M059J (cell line): ENCODE results near the gene EXOC4. TPM values are rescaled to one million over a fixed set of nuclear protein-coding genes. Genes with fewer than 3 reads are reported as not detected.
"Not testable (repeated sequence)": the region's sequence is repeated elsewhere in the genome, so short reads cannot be mapped to it uniquely, and the experiment has no call there.

ENCODE experiments used
- DNase-seq: peaks from one replicate; pipeline ENCODE4 v3.0.0-alpha.2; 2012; ENCODE audit warnings: low read depth
- total RNA-seq: library from RNA; depleted of rRNA; stranded (reverse); fragments of >200 nt; shearing (Covaris generic); gene quantifications from 2 replicates; pipeline ENCODE4 v1.2.3, GENCODE V29; 2014

The EXOC4 gene
- total RNA-seq, 1 experiment from 2014 or later, result 70.5 TPM

DNA sequence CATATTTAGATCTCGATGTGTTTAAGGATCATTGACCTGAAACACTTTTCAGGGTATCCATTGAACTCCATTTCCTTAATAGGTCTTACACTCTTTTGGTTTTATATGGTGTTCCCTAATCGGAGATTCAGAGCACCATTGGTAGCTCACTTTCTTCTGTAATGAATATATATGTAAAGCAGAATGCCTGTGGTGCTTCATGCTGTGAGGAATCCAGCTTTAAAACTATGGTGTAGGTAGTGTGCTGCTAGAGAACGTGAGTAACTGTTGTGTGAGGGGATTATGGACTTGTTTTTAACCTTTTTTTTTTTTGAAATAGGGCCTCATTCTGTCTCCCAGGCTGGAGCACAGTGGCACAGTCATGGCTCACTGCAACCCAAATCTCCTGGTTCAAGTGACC is 497.4 kb downstream of the EXOC4 start:
- no peak for DNase-seq

DNA sequence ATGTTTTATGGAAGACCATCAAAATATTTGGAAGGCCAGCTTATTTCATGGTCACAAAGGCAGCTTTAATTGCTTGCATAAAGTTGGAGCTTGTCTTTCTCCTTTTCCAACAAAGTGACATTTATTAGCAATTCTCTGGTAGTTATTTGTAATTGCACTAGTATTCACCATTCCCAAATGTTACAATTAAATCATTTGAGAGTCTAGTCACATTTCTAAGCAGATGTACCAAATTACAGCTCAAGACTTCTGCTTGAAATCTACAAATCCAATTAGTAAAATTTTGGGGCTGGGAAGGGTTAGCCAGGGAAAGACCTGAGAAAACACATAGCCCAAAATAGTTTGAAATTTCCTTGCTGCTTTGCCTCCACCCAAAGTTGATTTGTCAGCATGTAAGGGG is 498.2 kb downstream of the EXOC4 start:
- no peak for DNase-seq

DNA sequence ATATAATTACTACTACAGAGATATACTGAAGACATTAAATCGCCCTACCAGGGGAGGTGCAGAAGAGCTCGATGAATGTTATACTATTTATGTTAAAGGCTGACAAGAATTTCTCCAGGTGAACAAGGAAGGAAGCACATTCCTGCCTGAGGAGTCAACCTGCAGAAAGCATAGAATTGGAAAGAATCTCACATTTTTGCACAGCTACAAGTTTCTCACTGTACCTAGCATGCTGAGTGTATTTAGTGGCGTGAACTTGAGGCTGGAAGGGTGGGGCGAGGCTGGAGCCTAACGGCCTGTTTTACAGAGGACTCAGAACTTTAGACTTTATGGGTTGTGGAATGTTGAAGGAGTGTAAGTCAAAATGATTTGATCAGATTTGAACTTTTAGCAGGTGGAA is 500.6 kb downstream of the EXOC4 start:
- no peak for DNase-seq

DNA sequence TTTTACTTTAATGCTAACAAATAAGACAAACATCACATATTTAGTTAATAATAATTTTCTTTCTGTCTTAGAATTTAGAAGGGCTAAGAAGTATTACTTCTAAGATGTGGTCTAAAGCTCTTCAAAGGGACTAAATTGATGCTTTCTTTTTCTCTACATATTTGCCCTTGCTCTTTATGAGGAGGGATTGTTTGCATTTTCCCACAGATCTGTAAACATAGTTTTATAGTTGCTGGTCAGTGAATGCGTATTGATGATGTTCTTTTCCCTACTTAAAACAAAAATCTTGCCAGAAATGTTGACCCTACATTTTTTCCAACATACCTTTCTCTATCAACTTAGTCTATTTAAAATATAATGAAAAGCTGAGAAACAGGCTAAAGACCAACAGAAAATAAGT is 501.8 kb downstream of the EXOC4 start:
- DNase-seq, result no peak

DNA sequence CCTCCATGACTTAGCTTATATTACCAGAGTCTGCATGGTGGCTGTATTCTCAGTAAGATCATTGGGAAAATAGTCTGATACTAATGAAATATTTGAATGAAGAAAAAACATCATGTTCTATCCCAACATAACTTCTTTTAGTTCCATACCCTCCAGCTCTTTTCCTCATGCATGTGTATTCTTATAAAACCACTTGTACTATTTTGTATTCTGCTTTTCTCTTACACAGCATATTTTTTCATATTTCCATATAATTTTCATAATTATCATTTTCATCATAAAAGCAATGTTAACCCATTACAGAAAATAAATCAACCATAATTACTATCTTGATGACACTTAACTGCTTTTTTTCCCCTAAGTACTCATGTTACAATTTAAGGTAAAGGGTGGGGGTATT is 503.0 kb downstream of the EXOC4 start:
- no peak for DNase-seq

DNA sequence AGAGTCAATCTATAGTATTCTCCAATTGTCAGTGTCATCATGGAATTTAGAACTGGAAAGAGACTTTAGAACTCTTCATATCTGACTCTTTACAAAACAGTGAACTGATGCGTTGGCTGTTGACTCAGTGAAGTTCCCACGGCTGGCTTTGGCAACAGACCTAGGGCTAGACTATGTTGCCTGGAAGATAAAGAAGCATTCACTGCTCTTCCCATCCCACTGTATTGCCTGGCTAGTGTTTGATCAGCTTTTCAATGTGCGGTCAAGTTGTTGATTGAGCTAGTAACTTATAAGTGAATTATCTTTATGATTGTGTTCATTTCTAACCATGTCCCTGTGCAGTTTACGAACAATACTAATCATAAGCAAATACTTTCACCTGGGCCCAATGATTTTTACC is 508.6 kb downstream of the EXOC4 start:
- DNase-seq, result no peak

DNA sequence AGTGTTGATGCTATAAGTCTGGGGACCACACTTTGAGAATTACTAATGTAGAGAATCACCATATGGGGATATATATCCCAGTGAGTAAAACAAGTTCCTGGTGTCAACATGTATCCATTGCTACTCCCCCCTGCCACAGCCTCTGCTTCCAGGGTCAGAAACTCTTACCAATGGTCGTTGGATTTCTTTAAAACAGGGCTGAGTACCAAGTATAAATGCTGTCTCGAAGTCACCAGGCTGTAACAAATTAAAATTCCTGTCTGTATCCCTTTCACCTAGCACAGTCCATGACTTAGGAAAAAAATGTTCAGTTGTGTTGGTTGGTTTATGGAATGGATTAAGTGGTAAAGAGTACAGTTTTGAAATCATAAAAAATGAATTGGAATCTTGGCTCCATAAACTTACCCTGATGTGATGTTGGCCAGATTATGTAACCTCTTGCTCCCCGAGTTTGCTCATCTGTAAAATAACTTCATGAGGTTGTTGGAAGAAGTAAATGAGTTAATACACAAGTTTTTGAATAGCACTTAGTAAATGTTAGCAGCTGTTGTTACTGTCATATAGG is 510.3 kb downstream of the EXOC4 start:
- no peak for DNase-seq

DNA sequence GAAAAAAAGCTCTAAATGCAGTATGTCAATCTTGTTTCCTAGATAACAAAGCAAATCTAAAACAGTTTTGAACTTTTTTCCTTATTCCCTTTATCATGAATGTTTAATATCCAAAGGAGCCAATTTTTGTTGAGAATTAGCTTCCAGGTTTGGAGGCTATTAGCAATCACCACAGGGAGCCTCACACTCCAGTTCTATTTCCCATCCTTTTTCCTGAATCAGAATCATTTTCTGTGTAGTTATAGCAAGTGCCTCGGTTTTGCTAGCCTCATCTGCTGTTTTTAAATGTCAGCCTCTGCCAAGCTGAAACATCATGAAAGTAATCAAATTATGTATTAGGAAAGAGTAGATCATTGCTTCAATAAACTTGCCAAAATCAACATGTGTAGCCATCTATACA is 516.8 kb downstream of the EXOC4 start:
- DNase-seq, result no peak

DNA sequence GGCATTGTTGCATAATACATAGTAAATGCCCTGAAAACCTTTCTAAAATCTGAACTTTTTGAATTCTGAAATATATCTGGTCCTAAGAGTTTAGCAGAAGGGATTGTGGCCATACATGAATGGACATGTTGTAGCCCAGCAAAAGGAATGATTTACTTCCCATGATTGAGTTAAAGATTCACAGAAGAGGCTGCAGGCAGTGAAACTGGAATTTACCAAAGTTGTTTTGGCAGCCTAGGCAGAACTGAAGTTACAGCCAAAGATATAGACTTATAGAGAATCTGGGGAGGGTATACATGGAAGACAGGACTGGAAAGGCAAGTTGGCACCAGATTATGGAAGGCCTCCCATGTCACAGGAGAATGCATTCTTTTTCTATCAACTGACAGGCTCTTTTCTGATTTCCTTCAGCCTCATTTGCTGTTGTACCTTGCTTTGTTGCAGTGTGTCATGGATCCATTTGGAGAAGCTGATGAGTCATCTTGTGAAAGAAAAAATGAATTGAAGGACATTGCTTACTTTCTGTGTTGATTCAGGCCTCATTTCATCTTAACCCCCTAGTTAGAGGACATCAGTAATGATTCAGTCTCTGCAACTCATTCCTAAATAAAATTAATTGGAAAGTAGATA is 518.1 kb downstream of the EXOC4 start:
- peak; percentile 63 for DNase-seq

DNA sequence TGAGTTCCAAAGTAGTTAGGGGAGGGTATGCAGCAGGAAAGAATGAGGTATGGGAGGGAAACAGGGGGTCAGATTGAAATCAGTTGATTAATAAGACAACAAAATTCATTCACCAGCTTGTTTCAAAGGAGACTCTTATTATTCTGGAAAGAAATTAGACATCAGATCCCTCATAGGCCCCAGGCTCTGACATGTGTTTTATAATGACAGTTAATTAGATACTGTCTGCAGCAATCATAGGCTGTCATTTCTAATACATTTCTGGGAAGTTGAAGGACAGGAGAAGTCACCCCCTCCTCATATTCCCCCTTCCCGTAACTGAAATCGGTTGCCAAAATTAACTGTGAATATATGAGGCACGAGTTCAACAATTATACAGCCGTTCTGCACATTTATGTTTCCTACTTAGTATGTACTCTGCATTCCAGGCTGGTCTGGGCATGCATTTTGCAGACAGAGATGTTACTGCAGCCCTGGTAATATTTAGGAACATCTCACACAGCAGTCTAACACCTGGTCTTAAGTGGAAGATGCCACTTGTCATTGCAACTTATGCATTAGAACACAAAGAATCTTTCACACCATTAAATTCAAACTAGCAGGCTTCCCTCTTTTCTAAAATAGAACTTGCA is 519.0 kb downstream of the EXOC4 start:
- no peak for DNase-seq

DNA sequence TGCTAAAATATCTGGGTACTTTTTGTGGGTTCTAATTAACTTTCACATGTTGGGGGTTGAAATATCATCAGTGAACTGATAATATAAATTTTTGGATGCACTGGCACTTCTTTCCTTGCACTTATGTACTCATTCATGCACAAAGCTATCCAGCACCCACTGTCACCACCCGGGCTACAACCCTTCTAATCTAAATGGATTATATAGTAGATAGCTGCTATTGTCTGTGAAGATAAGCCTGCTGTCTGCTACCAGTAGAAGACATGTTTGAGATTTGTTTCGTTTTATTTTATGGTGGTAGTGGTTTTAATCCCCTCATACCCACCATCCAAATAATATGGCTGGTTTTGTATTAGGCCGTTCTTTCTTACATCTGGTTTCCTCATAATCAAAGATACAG is 520.7 kb downstream of the EXOC4 start:
- DNase-seq, result no peak

DNA sequence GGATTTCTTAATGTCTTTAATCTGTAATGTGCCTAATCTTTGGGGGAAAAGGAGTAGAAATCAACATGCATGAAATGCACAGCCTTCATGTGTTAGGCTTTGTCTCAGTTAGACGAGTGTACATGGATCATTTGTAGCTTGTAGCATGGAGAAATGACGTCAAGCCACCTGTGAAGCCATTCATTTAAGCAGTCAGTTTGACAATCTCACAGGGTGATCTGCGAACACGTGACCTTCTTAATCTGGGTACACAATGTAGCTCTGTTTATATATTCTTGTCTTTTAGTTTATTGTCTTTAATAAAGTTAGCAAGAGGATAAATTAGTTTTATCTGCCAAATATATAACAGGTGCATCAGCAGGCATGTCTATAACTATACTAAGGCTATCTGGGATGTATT is 522.3 kb downstream of the EXOC4 start:
- no peak for DNase-seq

DNA sequence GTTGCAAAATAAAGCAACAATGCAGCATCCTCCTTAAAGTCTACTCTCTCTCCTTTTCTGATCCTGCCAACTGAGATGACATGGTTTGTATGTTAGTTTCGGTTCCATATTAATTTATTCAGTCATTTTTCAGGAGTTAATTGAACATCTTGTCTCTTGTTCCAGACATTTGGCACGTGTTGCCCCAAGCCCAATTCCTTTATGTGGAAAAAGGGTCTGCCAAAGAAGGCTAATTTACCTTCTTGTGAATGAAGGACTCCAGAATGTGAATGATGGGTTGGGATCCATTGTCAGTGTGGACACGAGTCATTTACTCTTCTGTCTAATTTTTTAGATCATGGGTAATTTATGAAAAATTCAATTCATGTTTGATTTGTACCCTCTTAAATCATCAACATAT is 523.4 kb downstream of the EXOC4 start:
- no peak for DNase-seq

DNA sequence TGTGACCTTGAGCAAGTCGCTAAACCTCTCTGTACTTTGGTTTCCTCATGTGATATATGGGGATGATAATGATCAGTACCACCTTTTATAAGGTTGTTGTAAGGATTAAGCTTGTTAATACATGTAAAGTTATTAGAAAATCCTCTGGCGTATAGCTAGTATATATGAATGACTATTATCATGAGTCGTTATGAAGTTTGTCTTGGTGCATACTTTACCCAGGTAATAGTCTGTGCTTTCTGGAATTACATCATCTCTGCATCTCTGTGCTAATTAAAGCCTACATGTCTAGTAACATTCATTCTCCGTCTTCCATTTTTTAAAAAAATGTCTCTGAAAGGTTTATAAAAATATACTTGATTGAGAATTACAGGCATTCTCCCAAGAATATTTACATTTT is 524.8 kb downstream of the EXOC4 start:
- DNase-seq, result no peak

DNA sequence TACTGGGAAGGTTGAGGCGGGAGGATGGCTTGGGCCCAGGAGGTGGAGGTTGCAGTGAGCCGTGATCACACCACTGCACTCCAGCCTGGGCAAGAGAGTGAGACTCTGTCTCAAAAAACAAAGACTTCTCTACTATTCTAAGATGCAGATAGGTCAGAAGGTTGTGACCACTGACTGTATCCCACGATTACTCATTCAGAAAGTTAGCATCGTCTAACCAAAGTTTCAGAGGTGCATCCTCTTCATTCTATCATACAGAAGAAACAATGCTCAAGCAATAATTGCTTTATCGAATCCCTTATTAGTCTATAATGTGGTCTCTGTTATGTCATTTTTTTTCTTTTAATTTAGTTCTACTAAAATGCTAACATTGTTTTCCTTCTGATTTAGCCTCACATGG is 525.6 kb downstream of the EXOC4 start:
- no peak for DNase-seq

DNA sequence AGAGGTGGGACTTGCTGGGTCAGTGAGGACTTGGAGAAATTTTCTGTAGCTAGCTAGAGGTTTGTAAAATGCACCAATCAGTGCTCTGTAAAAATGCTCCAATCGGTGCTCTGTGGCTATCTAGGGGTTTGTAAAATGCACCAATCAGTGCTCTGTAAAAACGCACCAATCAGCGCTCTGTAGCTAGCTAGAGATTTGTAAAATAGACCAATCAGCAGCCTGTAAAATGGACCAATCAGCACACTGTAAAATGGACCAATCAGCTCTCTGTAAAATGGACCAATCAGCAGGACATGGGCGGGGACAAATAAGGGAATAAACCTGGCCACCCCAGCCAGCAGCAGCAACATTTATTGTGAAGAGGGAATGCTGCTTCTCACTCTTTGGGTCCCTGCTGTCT is 526.7 kb downstream of the EXOC4 start:
- not testable (repeated sequence) for DNase-seq

DNA sequence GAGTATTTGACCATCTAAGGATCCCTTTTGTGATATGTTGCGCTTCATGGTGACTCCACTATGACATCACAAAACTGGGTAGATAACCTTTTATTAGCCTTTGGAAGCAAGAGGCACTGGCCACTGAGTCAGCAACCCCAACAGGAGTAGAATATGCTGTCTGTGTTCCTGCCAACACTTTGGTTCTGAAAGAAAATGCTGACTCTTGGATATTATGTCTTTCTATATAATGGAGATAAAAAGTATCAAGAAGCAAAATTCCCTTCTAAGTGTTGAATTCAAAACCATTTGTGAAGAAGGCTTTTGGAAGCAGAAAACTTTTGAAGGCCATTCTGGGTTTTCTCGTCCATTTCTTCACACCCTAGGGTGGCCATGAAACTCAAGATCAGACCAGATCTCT is 528.0 kb downstream of the EXOC4 start:
- no peak for DNase-seq

DNA sequence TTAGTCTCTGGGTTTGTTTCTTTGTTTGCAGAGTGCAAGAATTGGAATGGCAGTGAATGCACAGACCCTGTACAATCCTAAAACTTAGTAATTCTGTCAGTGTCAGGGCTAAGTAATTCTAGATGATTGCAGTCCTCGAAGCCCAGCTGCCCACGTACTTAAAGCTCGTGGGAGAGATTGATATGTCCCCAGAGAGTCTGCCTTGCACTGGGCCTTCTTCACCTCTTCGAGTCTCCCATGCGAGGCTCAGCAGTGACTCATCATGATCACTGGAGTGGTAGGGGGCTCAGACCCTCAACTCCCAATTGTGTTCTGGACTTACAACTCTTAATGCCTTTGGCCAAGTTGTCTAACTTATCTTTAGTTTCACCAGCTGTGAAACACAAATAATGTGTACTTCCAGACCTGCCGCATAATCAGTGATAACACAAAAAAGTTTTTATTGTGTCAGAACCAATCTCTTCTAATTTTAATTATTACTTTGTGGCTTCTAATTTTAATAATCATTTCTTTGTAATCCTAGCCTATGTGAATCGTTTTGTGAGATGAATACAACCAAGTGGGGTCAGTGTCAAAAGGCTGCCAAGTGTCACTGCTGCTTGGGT is 528.7 kb downstream of the EXOC4 start:
- no peak for DNase-seq

DNA sequence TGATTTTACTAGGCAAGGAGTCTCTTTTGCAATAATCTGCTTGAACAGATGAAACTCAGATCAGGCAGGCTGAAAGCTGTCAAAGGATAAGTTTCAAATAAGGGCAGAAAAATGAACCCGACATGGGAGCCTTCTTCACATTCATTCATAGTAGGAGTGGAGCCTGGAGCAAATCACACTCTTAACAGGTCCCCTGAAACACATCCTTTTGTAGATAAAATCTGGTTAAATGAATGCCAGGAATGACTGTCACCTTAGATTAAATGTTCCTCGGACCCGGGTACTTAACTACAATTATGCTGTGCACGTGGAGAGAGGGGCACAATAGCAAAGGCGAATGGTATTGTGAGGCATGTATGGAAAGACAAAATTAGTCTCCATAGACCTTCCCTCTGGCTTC is 529.6 kb downstream of the EXOC4 start:
- DNase-seq, result no peak

DNA sequence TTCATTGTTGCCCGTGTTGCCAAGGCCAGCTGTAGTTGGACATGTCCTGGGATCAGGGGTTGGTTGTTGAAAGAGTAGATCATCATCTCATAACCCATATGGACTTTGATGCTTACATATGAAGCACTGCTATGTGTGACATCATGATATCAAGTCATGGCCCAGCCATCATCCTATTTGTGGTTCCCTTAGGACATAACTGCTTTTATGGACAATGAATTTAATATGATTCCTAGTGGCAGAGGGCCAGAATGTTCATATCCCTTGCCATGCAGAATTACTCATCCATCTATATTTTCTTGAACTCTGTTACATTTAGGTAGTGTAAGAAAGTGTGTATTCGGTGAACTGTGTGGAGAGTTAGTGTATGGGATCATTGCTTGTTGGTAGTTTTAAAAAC is 530.4 kb downstream of the EXOC4 start:
- DNase-seq, result no peak

DNA sequence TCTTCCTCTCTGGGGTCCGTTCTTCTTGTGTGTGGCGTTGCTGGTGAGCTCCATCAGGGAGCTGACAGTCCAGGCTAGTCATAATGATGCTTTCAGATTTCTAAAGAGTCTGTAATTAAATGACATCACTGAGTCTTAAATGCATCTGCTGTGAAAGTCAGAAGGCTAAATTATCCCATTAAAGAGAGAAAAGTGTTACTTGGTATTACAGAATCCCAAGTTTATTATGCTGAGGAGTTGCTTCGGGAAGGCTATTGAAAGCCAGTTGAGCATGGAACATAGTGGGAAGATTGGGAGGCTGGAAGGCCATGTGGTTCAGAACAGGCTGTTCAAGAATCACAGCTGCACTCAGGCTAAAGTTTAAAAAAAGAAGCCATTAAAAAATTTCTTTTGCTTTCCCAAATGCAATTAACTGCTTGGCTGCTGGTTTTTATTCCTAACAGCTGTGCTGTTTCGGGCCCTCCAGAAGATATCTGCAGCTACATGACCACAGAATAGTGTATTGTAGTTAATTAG is 531.7 kb downstream of the EXOC4 start:
- no peak for DNase-seq

DNA sequence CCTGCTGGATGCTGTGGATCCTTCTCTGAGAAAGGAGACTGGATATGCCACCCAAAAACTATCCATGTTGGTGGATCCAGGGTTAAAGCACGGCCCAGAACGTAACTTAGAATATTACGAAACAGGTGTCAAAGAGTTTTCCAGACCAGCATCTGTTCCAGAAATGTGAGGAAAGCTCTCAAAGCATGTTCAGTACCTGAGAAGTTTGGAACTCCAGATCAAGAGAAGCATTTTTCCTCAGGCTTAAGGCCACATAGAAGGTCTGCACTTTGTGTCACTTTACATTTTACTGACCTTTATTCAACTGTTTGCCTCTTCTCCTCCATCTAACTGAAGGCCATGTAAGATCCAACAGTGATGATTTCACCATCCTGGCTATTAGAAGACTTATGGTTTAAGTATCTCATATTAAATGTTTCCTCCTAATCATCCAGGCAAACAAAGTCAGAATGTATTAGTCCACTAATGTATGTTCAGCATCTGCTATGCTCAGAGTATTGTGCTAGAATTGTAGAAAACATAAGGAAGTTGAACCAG is 533.6 kb downstream of the EXOC4 start:
- no peak for DNase-seq

DNA sequence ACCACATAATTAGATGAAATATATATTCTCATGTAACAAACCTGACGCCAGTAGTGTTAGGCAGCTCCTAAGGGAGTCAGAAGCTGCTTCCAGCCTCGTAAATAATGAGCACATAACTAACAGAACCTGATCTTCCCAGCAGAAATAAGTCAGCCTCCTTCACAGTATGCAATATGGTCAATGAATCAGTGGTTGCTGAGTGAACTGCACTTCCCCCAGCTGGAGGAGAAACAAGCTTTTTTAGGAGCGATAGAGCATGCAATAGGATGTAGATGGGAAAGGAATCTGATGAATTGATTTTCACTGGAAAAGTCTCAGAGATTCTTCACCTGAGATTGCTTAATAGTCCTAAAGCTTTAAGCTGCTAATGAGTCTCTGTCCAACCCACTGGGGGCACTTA is 537.1 kb downstream of the EXOC4 start:
- no peak for DNase-seq
